ENCODE data around the gene NOC3L. TPM values are rescaled to one million over a fixed set of nuclear protein-coding genes. Genes with fewer than 3 reads are reported as not detected.

The NOC3L gene
- total and polyA plus RNA-seq, 2 donors (not counting 1 experiment from before 2014, with no cell fraction given), result 19.8 to 27.2 TPM

DNA sequence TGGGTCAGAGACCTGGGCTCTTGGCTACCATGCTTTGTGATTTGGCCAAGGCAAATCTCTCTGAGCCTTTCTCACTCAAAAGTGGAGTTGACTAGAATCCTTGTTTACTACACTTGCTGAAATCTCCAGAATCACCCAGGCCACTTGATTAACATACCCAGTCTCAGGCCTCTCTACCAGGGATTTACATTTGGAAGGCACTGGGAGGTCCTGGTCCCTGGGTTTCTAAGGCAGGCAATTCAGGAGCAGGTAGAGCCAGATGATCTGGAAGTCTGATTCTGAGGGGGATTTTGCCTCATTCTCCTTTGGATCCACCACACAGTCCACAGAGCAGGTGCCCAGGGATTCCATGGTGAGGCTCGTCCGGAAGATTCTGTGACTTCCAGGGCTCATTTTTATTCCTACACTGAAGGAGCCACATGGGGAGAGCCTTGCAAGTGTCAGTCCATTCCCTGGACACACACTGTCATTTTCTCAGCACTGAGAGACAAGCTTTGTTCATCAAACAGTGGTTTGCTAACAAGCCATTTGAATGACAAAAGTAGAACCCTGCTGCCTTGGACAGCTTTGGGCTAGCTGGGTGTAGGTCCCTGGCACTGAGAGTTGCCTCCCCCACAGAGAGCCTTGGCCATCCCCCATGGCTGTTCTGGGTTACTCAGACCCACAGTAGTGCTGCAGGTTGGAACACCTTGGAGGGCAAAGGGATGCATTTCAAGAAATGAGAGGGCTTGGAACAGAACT lies 74.2 kb downstream of the NOC3L start:
- Histone ChIP-seq H3K27ac (ENCODE audit: insufficient read depth, low read length) (no peak overlapping the region), H3K9ac (ENCODE audit: insufficient read depth, low read length) (no peak overlapping the region)

GRCh38 chr10:94287336-94287735 lies 75.4 kb downstream of the NOC3L start:
- H3K27me3 ChIP-seq (ENCODE audit: control insufficient read depth, insufficient read depth, low read length), result no peaks in the 10 kb centered on the region
- H3K4me3 ChIP-seq (replicated peaks in 1 of 4; ENCODE audit: control extremely low read depth in 1 of 4, insufficient read depth in 1 of 4, low read depth in 3 of 4, low read length in 4 of 4), result no peak overlapping the region
- no peak for TF ChIP-seq EZH2 (IDR thresholded peaks at IDR 0.05; ENCODE audit: low read length, missing control alignments)
- TF ChIP-seq CTCF (conservative IDR thresholded peaks at IDR 0.05 in 1 of 2, IDR thresholded peaks at IDR 0.05 in 1 of 2; ENCODE audit: low read depth in 1 of 2, low read length in 2 of 2), result no peak
- H3K4me1 ChIP-seq (ENCODE audit: control insufficient read depth, extremely low read depth, insufficient read depth, low read length), result peaks cover 1% of the 10 kb centered on the region
- H3K36me3 ChIP-seq (ENCODE audit: control insufficient read depth, insufficient read depth, low read length), result no peaks in the 10 kb centered on the region
- H4K20me1 ChIP-seq (ENCODE audit: control insufficient read depth, extremely low read depth, insufficient read depth, low read length), result no peaks in the 10 kb centered on the region
- H3K27ac ChIP-seq (ENCODE audit: insufficient read depth, low read length), result no peak overlapping the region
- DNase-seq (ENCODE audit: low read depth in 2 of 2), result peak in 1 of 2 donors; percentile 25
- H2AFZ ChIP-seq (ENCODE audit: low read length), result no peak overlapping the region
- no peak overlapping the region for H3K9ac ChIP-seq (ENCODE audit: insufficient read depth, low read length)
- H3K79me2 ChIP-seq (ENCODE audit: control insufficient read depth, insufficient read depth, low read length), result no peaks in the 10 kb centered on the region
- H3K9me3 ChIP-seq (ENCODE audit: control insufficient read depth, insufficient read depth, low read depth, low read length), result no peaks in the 10 kb centered on the region
- no peak overlapping the region for H3K4me2 ChIP-seq (ENCODE audit: extremely low read depth, insufficient read depth, low read length)

More for the DNA sequence above, 74.2 kb downstream of the NOC3L start:
- no peak overlapping the region for H3K4me3 ChIP-seq (replicated peaks in 1 of 4; ENCODE audit: control extremely low read depth in 1 of 4, insufficient read depth in 1 of 4, low read depth in 3 of 4, low read length in 4 of 4)
- H3K36me3 ChIP-seq (ENCODE audit: control insufficient read depth, insufficient read depth, low read length), result no peaks in the 10 kb centered on the region
- H2AFZ ChIP-seq (ENCODE audit: low read length), result no peak overlapping the region
- no peaks in the 10 kb centered on the region for H3K9me3 ChIP-seq (ENCODE audit: control insufficient read depth, insufficient read depth, low read depth, low read length)
- no peaks in the 10 kb centered on the region for H4K20me1 ChIP-seq (ENCODE audit: control insufficient read depth, extremely low read depth, insufficient read depth, low read length)
- TF ChIP-seq CTCF (conservative IDR thresholded peaks at IDR 0.05 in 1 of 2, IDR thresholded peaks at IDR 0.05 in 1 of 2; ENCODE audit: low read depth in 1 of 2, low read length in 2 of 2) (no peak), EZH2 (IDR thresholded peaks at IDR 0.05; ENCODE audit: low read length, missing control alignments) (no peak)
- H3K79me2 ChIP-seq (ENCODE audit: control insufficient read depth, insufficient read depth, low read length), result no peaks in the 10 kb centered on the region
- H3K27me3 ChIP-seq (ENCODE audit: control insufficient read depth, insufficient read depth, low read length), result no peaks in the 10 kb centered on the region
- no peak for DNase-seq (ENCODE audit: low read depth in 2 of 2)
- no peak overlapping the region for H3K4me2 ChIP-seq (ENCODE audit: extremely low read depth, insufficient read depth, low read length)
- H3K4me1 ChIP-seq (ENCODE audit: control insufficient read depth, extremely low read depth, insufficient read depth, low read length), result peaks cover 3% of the 10 kb centered on the region

DNA sequence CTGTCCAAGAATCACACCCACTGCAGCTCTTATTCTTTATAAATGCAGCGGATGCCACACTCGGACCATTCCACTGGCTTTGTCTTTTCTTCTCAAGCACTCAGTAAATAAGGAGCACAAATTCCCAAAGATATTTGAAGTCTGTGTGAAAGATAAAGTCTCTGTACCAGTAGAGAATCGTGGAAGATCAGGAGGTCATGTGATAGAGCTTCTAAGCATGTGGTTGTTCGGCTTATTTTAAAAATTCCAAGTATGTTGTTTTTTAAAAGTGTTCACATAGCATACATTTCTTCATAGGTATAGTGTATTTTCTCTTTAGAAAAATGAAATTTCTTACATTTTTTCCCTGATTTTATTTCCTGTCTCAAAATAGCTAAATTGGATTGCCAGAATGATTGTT lies 75.8 kb downstream of the NOC3L start:
- no peaks in the 10 kb centered on the region for H3K36me3 ChIP-seq (ENCODE audit: control insufficient read depth, insufficient read depth, low read length)
- H3K27me3 ChIP-seq (ENCODE audit: control insufficient read depth, insufficient read depth, low read length), result no peaks in the 10 kb centered on the region
- H3K9ac ChIP-seq (ENCODE audit: insufficient read depth, low read length), result no peak overlapping the region
- no peaks in the 10 kb centered on the region for H4K20me1 ChIP-seq (ENCODE audit: control insufficient read depth, extremely low read depth, insufficient read depth, low read length)
- H3K79me2 ChIP-seq (ENCODE audit: control insufficient read depth, insufficient read depth, low read length), result no peaks in the 10 kb centered on the region
- H3K4me3 ChIP-seq (replicated peaks in 1 of 4; ENCODE audit: control extremely low read depth in 1 of 4, insufficient read depth in 1 of 4, low read depth in 3 of 4, low read length in 4 of 4), result no peak overlapping the region
- DNase-seq (ENCODE audit: low read depth in 2 of 2), result peak in 1 of 2 donors; percentile 46
- H3K4me2 ChIP-seq (ENCODE audit: extremely low read depth, insufficient read depth, low read length), result no peak overlapping the region
- TF ChIP-seq CTCF (conservative IDR thresholded peaks at IDR 0.05 in 1 of 2, IDR thresholded peaks at IDR 0.05 in 1 of 2; ENCODE audit: low read depth in 1 of 2, low read length in 2 of 2), result no peak
- no peak for TF ChIP-seq EZH2 (IDR thresholded peaks at IDR 0.05; ENCODE audit: low read length, missing control alignments)
- H2AFZ ChIP-seq (ENCODE audit: low read length), result no peak overlapping the region
- H3K4me1 ChIP-seq (ENCODE audit: control insufficient read depth, extremely low read depth, insufficient read depth, low read length), result peaks cover 2% of the 10 kb centered on the region
- no peaks in the 10 kb centered on the region for H3K9me3 ChIP-seq (ENCODE audit: control insufficient read depth, insufficient read depth, low read depth, low read length)
- H3K27ac ChIP-seq (ENCODE audit: insufficient read depth, low read length), result no peak overlapping the region
